GM19395 (cell line): ENCODE measurements around the gene CDC23.
"Not testable (repeated sequence)": the region's sequence is repeated elsewhere in the genome, so short reads cannot be mapped to it uniquely, and the experiment has no call there.

Experiments used
- ATAC-seq: cut with Tn5 transposase; IDR thresholded peaks from one replicate; pipeline ENCODE4 v1.9.1; 2021; ENCODE audit warnings: mild to moderate bottlenecking, moderate library complexity; ENCODE audit not compliant: unreplicated experiment

CDC23 gene

GRCh38 chr5:138213161-138214029, at the start of gene CDC23:
CDC23 (minus strand) TSS chr5:138213323; CDS start chr5:138213312, 11 bp downstream.
- ATAC-seq = peak; percentile 98

- no peak for ATAC-seq
These were observed 45.7 kb upstream of the CDC23 start for GRCh38 chr5:138258704-138259292.

- ATAC-seq = no peak
These were observed 44.5 kb upstream of the CDC23 start for GRCh38 chr5:138257583-138257982.

GRCh38 chr5:138252944-138253343, 39.8 kb upstream of the CDC23 start:
- no peak for ATAC-seq

- ATAC-seq = not testable (repeated sequence)
These were observed 34.7 kb upstream of the CDC23 start for GRCh38 chr5:138247800-138248199.

- ATAC-seq = no peak
These were observed 33.7 kb upstream of the CDC23 start for GRCh38 chr5:138246822-138247221.

- no peak for ATAC-seq
These were observed 33.2 kb upstream of the CDC23 start for GRCh38 chr5:138246334-138246733.

GRCh38 chr5:138245717-138246116, 32.6 kb upstream of the CDC23 start:
- ATAC-seq = no peak

- no peak for ATAC-seq
These were observed 30.7 kb upstream of the CDC23 start for GRCh38 chr5:138243794-138244193.

GRCh38 chr5:138241688-138242571, 28.8 kb upstream of the CDC23 start:
- no peak for ATAC-seq

GRCh38 chr5:138240650-138241385, 27.7 kb upstream of the CDC23 start:
- no peak for ATAC-seq

GRCh38 chr5:138238034-138238433, 24.9 kb upstream of the CDC23 start:
- no peak for ATAC-seq

GRCh38 chr5:138234651-138235050, 21.5 kb upstream of the CDC23 start:
- ATAC-seq = no peak

GRCh38 chr5:138233280-138233679, 20.2 kb upstream of the CDC23 start:
- ATAC-seq = no peak

GRCh38 chr5:138230981-138231589, 18.0 kb upstream of the CDC23 start:
- no peak for ATAC-seq

- no peak for ATAC-seq
These were observed 17.1 kb upstream of the CDC23 start for GRCh38 chr5:138230261-138230660.

- no peak for ATAC-seq
These were observed 16.3 kb upstream of the CDC23 start for GRCh38 chr5:138229387-138229786.

GRCh38 chr5:138226910-138227309, 13.8 kb upstream of the CDC23 start:
- ATAC-seq = no peak

- ATAC-seq = no peak
These were observed 11.6 kb upstream of the CDC23 start for GRCh38 chr5:138224712-138225111.

GRCh38 chr5:138223532-138223931, 10.4 kb upstream of the CDC23 start:
- ATAC-seq = no peak
